Gastroesophageal sphincter (tissue), 2 donors: ENCODE measurements around the gene MVK.

Experiments
- EP300 ChIP-seq: sonication (generic); formaldehyde crosslinking; IDR thresholded peaks from one replicate; pipeline ENCODE4 v1.6.1; 2017; ENCODE audit warnings: antibody characterized with exemption, mild to moderate bottlenecking
- POLR2A ChIP-seq, 2 donors: fragments of 450-650 bp; IDR thresholded peaks; one replicate each; pipeline ENCODE4 v1.6.1; 2017; ENCODE audit warnings: antibody characterized with exemption in 2 of 2, mild to moderate bottlenecking in 2 of 2, moderate library complexity in 1 of 2

- TF ChIP-seq POLR2A (IDR thresholded peaks at IDR 0.05) = no peak
- no peak for TF ChIP-seq EP300
Observed at GRCh38 chr12:109532721-109533486, 40.7 kb upstream of the MVK start.
